IPS-11a (cell line): Measurements from ENCODE around the gene RTL9.
"Not testable (repeated sequence)": the region's sequence is repeated elsewhere in the genome, so short reads cannot be mapped to it uniquely, and the experiment has no call there.

Experiments
- H3K4me3 ChIP-seq: one replicate; pipeline ENCODE4 v1.5.1; 2013; ENCODE audit warnings: low read depth, low read length, control low read depth

The RTL9 gene

GRCh38 chrX:110404376-110404775 lies 45.7 kb downstream of the RTL9 start:
- no peak overlapping the region for H3K4me3 ChIP-seq

DNA sequence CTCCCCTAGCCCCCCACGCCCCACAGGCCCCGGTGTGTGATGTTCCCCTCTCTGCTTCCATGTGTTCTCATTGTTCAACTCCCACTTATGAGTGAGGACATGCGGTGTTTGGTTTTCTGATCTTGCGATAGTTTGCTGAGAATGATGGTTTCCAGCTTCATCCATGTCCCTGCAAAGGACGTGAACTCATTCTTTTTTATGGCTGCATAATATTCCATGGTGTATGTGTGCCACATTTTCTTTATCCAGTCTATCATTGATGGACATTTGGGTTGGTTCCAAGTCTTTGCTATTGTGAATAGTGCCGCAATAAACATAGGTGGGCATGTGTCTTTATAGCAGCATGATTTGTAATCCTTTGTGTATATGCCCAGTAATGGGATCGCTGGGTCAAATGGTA lies 47.6 kb downstream of the RTL9 start:
- not testable (repeated sequence) for H3K4me3 ChIP-seq

GRCh38 chrX:110406822-110407221 lies 48.2 kb downstream of the RTL9 start:
- H3K4me3 ChIP-seq = no peak overlapping the region

DNA sequence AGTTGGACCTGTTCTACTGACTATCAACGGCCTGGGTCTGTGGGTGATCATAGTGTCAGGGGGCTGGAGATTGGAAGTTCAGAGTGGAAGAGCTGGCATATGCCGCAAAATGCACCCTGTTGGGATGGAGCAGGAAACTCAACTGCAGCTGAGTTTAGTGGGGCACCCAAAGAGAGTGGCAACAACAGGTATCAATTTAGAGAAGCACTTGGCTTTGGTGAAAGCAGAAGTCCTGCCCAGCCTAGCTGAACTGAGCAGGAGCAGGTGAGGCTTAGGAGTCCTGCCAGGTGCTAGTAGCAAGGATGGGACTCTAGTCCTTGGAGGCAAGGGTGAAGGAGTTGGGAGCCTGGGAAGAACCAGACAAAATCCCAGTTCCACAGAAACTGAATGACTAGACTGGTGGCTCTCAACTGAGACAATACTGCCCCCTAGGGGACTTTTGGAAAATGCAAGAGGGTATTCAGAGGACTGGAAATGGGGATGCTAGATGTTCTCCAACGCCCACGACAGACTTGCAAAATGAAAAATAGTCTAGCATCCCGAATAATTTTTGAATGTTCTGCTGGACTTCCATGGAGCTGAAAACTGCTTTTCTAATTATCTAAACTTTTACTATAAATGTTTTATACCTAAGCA lies 49.4 kb downstream of the RTL9 start:
- H3K4me3 ChIP-seq = no peak overlapping the region
